NCI-H748 (cell line): ENCODE data around the gene FAM136A.
A peak's percentile ranks its signal among the peaks of the same experiment; 100 is the strongest.
"Not testable (repeated sequence)": the region's sequence is repeated elsewhere in the genome, so short reads cannot be mapped to it uniquely, and the experiment has no call there.

Source experiments
- DNase-seq: peaks from one replicate; lab custom pipeline; 2025; ENCODE audit not compliant: unreplicated experiment; lab: John Stamatoyannopoulos, UW

The FAM136A gene

DNA sequence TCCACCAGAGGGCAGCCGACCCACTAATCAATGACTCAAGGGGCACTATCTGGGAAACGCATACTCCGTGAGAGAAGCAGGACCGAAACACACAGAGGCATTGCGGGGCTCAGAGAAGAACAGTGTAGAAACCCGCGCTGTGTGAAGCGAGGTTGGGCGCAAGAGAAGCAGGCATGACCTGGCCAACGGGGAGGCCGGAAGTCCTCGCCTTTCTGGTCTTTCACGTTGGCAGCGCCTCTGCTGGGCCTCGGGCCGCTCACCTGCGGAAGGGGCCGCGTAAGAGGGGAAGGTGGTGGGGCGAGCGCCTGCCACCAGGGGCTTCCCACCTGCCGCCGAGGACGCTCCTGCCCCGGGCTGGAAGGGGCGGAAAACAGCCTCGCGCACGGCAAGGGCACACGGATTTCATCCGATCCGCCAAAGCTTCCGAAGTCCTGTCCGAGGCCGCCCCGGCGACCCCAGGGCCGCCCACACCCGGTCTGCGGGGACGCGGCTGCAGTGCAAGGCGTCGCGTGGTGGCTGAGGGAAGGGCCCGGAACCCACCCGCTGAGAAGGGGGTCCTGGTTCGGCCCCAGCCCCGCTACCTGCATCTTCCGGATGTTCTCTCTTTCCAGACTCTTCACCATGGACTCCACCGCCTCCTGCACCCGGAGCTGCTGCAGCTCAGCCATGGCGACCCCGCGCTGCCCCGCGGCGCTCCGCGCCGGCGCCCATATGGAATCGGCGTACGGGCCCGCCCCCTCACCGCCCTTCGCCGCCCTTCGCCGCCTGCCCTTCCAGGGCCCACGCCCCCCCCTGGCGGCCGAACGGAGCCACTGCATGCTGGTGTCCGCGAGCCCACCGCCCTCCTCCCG, at the start of gene FAM136A:
Gene FAM136A, minus strand, starts transcription at position 724 of the 851 bp plus-strand sequence. Its CDS starts 56 bp downstream, at position 668.
- DNase-seq: peak; percentile 79

DNA sequence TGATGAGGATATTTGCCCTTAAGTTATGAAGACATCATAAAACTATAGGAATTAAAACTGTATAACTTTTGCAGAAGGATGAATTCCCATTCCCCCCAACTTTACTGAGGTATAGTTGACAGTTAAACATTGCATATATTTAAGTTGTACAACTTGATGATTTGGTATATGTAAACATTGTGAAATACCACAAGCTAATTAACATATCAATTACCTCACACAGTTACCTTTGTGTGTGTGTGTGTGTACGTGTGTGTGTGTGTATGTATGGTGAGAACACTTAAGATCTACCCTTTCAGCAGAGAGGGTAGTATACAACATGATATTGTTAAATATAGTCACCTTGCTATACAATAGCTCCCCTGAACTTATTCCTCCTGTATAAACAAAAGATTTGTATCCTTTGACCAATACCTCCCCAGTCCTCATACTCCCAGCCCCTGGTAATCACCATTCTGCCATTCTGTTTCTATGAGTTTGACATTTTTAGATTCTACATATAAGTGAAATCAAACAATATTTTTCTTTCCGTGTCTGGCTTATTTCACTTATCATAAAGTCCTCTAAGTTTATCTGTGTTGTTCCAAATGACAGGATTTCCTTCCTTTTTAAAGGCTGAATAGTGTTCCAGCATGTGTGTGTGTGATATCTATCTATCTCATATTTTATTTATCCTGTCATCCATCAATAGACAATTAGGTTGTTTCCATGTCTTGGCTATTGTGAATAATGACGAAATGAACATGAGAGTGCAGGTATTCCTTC, 48.2 kb upstream of the FAM136A start:
- no peak for DNase-seq

DNA sequence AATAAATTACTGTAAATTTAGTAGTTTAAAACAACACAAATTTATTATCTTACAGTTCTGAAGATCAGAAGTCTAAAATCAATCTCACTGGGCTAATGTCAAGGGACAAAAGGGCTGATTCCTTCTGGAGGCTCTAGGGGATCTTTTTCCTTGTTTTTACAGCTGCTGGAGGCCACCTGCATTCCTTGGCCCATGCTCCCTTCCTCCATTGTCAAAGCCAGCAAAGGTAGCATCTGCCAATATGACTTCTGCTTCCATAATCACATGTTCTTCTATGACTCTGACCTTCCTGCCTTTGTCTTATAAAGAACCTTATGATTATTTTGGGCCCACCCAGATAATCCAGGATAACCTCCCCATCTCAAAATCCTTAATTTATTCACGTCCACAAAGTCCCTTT, 46.0 kb upstream of the FAM136A start:
- no peak for DNase-seq

DNA sequence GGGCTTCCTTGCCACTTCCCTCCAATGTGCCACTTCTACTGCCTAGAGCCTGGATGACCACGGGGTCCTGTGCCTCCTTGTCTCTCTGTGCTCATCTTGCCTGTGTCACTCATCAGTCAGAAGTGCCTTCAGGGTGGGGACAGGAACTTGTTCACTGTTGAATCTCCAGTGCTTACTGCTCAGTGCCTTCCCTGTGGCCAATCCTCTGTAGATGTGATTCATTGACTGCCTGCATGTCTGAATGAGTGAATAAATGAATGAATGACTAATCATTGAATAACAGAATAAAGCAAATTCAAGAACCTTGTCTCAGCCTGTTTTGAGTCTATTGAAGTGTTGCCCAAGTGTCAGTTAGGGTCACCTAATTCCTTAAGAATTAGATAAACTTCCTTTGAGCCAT, 42.3 kb upstream of the FAM136A start:
- no peak for DNase-seq

DNA sequence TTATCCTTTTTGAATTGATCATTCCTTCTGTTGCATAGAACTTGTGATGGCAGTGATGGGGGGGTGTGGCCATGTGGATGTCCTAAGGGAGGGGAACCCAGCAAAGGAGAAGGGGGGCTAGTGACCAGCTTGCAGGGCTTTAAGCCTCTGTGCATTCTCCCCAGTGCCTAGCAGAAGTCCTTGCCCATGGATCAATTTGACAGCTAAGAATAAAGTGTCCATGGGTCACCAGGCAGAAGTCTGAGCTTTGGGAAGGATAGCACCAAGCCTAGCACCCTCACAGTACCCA, 39.6 kb upstream of the FAM136A start:
- DNase-seq: no peak

DNA sequence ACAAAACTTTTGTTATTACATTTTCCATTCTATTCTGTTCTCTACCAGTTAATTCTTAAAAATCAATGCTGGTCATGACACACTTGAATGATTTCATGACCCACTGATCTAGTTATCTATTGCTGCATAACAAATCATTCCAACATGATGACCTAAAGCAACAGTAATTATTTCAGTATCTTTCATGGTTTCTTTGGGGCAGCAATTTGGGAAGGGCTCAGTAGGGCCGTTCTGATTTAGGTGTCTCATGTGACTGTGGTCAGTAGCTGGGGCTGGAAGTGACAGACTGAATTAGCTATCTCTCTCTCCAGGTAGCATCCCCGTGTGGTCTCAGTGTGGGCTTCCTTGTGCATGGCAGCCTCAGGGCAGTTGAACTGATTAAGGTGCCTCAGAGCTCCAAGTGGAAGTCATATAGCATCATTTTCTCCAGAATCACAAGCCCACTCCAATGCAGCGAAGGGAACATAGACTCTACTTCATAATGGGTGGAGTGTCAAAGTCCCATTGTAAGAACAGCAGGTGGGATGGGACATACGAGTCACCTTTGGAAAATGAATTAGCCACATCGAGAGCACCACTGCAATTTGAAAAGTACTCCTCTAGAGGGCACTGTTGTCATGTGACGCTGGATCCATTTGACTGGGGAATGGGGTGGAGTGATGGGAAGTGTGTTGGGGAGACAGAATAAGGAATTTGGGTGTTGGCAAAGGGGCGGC, 39.1 kb upstream of the FAM136A start:
- peak; percentile 54 for DNase-seq

DNA sequence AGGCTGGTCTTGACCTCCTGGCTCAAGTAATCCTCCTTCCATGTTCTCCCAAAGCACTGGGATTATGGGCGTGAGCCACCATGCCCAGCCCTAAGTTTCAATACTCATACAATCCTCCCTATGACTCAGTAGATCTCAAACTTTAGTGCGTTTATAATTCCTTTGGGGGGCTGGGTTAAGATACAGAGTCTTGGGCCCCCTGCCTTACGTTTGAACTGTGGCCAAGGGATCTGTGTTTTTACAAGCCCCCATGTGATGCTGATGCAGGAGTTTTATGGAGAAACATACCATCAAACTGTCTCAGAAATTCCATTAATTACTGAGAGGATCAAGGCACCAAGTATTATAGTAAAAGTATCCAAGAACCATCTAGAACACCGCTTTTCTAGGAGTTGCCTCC, 38.2 kb upstream of the FAM136A start:
- no peak for DNase-seq

DNA sequence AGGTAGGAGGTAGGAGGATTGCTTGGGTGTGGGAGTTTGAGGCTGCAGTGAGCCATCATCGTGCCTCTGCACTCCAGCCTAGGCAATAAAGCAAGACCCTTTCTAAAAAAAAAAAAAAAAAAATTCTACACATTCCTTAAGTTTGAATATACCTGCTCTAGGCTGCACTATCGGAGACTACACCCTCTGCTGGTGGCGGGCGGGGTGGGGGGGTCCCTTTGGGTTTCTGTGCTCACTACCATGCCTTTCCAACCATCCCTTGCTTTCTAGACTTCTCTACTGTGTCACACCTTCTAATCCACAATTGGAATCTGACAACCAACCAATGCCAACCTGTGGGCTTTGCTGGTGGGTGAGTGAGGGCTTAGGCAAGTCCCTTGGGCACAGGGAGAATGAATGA, 34.7 kb upstream of the FAM136A start:
- no peak for DNase-seq

DNA sequence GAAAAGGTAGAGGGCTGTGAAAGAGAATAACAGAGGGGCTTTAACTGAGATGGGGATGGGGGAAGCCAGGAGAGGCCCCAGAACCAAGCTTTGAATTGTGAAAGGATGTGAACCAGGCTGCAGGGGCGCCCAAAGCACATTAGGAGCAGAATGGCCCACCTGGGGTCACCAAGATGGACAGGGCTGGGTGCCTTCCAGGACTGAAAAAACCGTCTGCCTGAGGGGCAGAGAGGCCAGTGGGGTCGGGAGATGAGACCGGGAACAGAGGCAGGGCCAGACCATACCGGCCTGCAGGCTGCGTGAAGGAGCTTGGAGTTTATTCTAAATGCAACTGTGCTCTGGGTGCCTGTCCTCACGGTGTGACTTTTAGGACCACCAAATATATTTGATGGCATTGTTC, 29.1 kb upstream of the FAM136A start:
- no peak for DNase-seq

DNA sequence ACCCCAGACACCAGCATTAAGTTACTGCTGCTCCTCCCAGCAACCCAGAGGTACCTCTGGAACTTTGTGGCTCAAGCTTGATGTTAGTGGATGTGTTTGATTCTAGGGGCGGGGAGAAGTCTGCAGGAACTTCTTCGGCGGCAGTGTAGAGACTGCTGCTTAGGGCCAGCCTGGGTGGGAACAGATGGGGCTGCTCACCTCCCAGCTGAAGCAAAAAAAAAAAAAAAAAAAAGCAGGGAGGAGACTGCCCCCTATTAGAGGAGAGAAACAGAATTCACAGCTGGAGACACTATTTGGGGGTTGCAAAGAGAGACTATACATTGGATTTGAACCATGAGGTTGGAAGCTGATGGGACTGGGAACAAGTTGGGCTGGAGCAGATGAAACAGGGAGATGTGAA, 28.6 kb upstream of the FAM136A start:
- no peak for DNase-seq

DNA sequence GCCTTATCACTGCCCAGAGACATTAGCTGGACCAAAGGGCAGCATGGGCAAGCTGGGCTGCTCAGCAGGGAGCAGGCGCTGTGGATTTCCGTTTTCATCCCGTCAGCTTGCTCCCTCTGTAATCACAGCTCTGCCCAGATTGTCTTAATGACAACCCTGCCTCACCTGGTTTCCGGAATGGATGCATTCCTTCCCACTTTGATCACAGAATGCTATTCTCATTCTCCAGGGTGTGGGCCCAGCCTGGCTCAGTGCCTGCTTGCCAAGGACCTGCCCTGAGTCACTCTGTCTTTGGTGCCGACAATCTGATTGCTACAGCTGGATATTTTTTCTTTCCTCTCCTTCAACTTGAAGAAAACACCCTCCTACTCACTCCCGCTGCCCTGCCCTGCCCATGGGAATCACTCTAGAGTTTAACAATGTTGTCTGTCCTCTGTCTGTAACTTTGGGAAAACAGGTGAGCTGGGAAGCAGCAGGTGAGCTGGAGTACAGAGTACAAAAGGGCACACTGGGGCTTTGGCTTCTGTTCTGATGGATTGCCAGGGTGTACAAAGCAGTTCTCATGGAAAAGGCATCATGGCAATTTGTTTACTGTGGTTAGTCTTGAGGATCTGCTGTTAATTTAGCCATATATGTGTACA, 27.2 kb upstream of the FAM136A start:
- peak; percentile 68 for DNase-seq

DNA sequence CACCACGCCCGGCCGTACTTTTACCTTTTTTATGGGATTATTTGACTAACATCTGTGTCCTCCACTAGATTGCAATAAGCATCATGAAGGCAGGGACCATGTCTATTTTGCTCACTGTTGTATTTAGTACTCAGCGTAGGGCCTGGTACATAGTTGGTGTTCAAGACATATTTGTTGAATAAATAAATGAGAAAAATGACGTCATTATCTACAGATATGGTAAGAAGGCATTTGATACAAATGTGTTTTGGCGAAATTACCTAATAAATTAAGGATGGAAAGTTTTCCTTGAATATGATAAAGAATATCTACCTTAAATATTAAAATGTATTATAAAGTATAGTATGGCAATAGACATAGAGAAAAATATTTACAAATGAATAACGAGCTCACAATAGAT, 24.0 kb upstream of the FAM136A start:
- no peak for DNase-seq

DNA sequence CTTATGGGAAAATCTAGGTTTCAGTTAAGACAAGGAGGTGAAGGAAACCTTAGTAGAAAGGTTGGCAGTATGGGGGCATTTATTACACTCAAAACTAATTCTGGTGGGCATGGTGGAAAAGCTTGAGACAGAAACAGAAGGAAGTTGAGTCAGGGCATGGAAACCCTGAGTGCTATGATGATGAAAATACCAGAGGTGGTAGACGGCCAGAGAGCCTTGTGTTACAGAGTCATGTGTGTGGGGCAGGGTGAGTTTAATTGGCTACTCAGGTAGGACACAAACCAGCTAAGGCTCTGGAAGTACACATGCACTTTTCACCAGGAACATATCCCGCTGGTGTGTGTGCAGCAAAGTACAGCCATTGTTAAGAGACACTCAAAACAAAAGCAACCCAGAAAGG, 20.7 kb upstream of the FAM136A start:
- no peak for DNase-seq

DNA sequence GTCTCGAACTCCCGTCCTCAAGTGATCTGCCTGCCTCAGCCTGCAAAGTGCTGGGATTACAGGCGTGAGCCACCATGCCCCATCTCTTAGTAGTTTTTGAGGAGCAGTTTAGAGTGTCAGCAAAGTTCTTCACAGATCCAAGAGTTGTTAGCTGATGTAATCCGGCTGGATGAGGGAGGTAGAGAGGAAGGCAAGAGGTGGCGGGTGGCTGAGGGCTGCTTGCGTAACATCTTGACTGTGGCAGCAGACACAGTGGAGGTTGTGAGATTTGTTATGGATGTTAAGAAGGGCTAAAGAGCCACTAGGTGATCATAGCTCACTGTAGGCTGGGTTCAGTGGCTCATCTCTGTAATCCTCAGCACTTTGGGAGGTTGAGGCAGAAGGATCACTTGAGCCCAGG, 19.5 kb upstream of the FAM136A start:
- no peak for DNase-seq

DNA sequence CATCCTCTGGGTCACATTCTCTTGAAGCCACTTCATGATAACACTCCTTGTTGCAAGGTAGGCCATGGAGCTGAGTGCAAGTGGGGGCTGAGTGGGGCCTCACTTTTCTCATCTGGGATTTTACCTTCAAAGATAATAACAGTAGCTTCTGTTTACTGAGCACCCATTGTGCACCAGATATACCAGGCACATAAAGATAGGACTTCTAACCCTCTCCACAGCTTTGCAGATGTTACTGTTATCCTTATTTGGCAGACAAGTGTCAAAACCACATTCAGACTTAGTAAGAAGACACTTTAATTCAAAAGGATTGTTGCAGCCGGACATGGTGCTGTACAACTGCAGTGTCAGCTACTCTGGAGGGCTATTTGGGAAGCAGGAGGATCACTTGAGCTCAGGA, 12.8 kb upstream of the FAM136A start:
- no peak for DNase-seq

DNA sequence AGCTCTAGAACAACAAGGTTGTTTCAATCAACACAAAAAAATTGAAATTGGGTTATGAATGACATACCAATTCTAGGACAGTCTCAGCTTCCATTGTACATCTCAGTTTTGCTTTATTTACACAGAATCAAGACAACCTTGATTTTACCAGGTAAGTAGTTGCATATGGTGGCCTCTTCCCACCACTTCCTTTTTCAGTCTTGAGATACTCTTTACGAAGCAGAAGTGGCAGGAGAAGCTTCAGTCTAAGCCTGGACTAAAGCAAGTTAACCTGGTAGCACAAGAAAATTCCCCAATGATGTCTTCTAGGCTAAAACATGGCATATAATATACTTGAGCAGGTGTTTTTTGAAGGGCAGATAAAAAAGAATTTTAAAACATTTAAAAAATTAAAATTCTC, 10.7 kb upstream of the FAM136A start:
- no peak for DNase-seq

DNA sequence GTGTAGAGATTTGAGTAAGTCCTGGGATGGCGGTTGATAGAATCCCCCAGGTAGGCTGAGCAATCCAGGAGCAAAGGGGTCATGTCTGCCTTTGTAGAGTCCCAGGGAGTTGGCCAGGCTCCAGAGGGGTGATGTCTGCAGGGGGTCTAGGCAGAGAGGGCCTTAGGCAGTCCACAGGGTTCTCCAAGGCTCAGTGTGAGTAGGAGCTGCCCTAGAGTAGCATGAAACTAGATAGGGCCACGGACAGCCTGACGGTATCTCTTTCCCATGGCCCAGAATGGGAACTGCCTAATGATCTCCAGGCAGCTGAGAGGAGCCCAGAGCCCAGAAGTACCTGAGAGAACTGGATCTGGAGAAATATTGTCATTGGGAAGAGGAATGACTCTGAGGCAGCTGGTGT, 9.0 kb upstream of the FAM136A start:
- DNase-seq: no peak

DNA sequence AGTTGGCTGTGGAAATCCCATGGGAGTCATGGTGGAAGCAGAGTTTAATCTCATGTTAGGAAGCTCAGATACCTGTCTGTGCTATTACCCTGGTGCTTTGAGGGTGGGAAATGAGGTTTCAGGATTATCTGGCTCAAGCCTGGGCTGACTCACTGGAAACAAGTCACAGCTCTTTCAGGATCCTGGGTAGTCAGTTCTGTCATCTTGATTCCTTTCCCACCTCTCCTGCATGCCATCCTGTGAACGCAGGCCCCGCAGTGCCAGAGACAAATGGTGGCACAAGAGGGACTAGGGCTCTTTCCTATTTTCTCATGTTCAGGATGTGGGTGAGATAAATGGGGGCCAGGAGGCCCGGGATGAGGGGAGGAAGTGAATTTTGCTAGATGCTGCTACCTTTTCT, 3.7 kb upstream of the FAM136A start:
- DNase-seq: no peak

DNA sequence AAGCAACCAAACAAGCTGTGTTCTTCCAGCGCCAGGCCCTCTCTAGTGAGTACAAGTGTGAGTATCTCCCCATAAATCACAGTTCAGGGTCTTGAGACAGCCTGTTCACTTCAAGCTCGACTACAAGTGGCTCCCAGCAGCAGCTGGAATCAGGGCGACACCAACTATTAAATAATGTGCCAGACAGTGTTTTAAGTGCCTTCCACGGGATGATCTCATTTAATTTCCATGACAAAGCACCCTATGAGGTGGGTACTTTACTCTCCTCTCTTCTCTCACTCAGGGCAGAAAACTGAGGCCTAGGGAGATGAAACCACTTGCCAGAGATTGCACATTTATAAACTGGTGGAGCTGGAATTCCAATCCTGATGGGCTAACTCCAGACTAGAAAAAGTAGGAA, 2.6 kb upstream of the FAM136A start:
- peak; percentile 21 for DNase-seq

DNA sequence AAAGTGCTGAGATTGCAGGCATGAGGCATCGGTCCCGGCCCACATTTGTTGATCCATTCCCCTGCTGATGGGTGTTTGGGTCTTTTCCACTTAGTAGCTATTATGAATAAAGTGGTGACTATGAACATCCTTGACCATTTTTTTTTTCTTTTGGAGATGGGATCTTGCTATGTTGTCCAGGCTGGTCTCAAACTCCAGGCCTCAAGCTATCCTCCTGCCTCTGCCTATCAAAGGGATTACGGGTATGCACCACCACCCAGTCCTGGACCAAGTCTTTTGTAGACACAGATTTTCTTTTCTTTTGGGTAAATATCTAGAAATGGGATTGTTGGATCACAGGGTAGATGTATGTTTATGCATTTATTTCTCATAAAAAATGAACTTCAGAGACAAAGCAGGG, 1.3 kb upstream of the FAM136A start:
- no peak for DNase-seq

DNA sequence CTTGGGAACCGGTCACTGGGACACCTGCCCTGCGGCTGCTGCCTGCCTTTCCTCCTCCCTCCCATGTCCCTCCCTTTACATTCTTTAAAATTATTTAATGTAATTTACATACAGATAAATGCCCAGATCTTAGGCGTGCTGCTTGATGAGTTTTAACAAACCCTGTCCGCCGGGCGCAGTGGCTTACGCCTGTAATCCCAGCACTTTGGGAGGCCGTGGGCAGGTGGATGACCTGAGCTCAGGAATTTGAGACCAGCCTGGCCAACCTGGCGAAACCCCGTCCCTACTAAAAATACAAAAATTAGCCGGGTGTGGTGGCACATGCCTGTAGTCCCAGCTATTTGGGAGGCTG, 304 bp upstream of the FAM136A start:
- not testable (repeated sequence) for DNase-seq
